Liver (tissue), 9 donors: Measurements from ENCODE around the gene TTC33. TPM values are rescaled to one million over a fixed set of nuclear protein-coding genes. Genes with fewer than 3 reads are reported as not detected.

Experiments used
- DNase-seq: peaks from one replicate; pipeline ENCODE4 v3.0.0-alpha.2; 2017; ENCODE audit warnings: low spot score
- H3K27ac ChIP-seq, 2 donors: one replicate each; pipeline ENCODE4 v1.7.0; 2013; ENCODE audit warnings: inconsistent platforms in 2 of 2, low read length in 2 of 2, control low read depth in 1 of 2, low read depth in 1 of 2, mild to moderate bottlenecking in 1 of 2
- H3K27me3 ChIP-seq, 4 donors: one replicate each; pipeline versions ENCODE4 v1.6.1 to v1.7.0; 2013; ENCODE audit warnings: low read length in 3 of 4, inconsistent platforms in 1 of 4, mild to moderate bottlenecking in 1 of 4, moderate library complexity in 1 of 4; ENCODE audit not compliant: control insufficient read depth in 4 of 4, insufficient read depth in 4 of 4
- H3K36me3 ChIP-seq, 4 donors: one replicate each; pipeline versions ENCODE4 v1.6.1 to v1.7.0; 2013; ENCODE audit warnings: low read length in 3 of 4, mild to moderate bottlenecking in 3 of 4, low read depth in 1 of 4, moderate library complexity in 1 of 4; ENCODE audit not compliant: control insufficient read depth in 4 of 4, insufficient read depth in 3 of 4
- H3K4me1 ChIP-seq, 4 donors: one replicate each; pipeline versions ENCODE4 v1.6.1 to v1.7.0; 2013; ENCODE audit warnings: low read length in 3 of 4, mild to moderate bottlenecking in 3 of 4, moderate library complexity in 1 of 4; ENCODE audit not compliant: control insufficient read depth in 4 of 4, insufficient read depth in 4 of 4
- H3K4me3 ChIP-seq, 3 donors: one replicate each; pipeline versions ENCODE4 v1.6.1 to v1.7.0; 2013; ENCODE audit warnings: low read length in 3 of 3, control low read depth in 1 of 3, low read depth in 1 of 3, mild to moderate bottlenecking in 1 of 3
- H3K9ac ChIP-seq, 2 donors: one replicate each; pipeline ENCODE4 v1.7.0; 2013; ENCODE audit warnings: low read length in 2 of 2, mild to moderate bottlenecking in 2 of 2, moderate library complexity in 2 of 2, control low read depth in 1 of 2, low read depth in 1 of 2
- H3K9me3 ChIP-seq, 4 donors: one replicate each; pipeline versions ENCODE4 v1.6.1 to v1.7.0; 2013; ENCODE audit warnings: low read length in 3 of 4; ENCODE audit not compliant: control insufficient read depth in 4 of 4
- ATF3 ChIP-seq: IDR thresholded peaks from 2 replicates; pipeline ENCODE4 v1.6.1; 2016; ENCODE audit warnings: antibody characterized with exemption
- CTCF ChIP-seq: fragments of 150-350 bp; IDR thresholded peaks from 2 replicates; pipeline ENCODE4 v1.5.1; 2017; ENCODE audit warnings: improper control_type of control experiment, low read depth, low read length; ENCODE audit not compliant: missing input control
- EGR1 ChIP-seq, 2 donors: IDR thresholded peaks; 2 replicates each; pipeline ENCODE4 v1.6.1; 2016 to 2018; ENCODE audit warnings: antibody characterized with exemption in 2 of 2, low read depth in 2 of 2
- JUND ChIP-seq, 2 donors: IDR thresholded peaks; 2 replicates each; pipeline ENCODE4 v1.6.1; 2016; ENCODE audit warnings: antibody characterized with exemption in 2 of 2
- MAX ChIP-seq: IDR thresholded peaks from 2 replicates; pipeline ENCODE4 v1.6.1; 2016; ENCODE audit warnings: antibody characterized with exemption
- NR2F2 ChIP-seq: IDR thresholded peaks from 2 replicates; pipeline ENCODE4 v1.6.1; 2016; ENCODE audit warnings: antibody characterized with exemption
- RAD21 ChIP-seq, 2 donors: IDR thresholded peaks; 2 replicates each; pipeline ENCODE4 v1.6.1; 2016; ENCODE audit warnings: antibody characterized with exemption in 2 of 2, mild to moderate bottlenecking in 2 of 2
- REST ChIP-seq: IDR thresholded peaks from 2 replicates; pipeline ENCODE4 v1.6.1; 2016; ENCODE audit warnings: antibody characterized with exemption, mild to moderate bottlenecking
- RXRA ChIP-seq, 2 donors: IDR thresholded peaks; 2 replicates each; pipeline ENCODE4 v1.6.1; 2017 to 2018; ENCODE audit warnings: antibody characterized with exemption in 2 of 2, mild to moderate bottlenecking in 1 of 2
- TAF1 ChIP-seq: conservative IDR thresholded peaks from 2 replicates; pipeline ENCODE4 v1.6.1; 2016; ENCODE audit warnings: antibody characterized with exemption, mild to moderate bottlenecking
- YY1 ChIP-seq: IDR thresholded peaks from 2 replicates; pipeline ENCODE4 v1.6.1; 2016; ENCODE audit warnings: antibody characterized with exemption, mild to moderate bottlenecking
- WGBS: extraction: QIAGEN DNeasy Blood & Tissue Kit; methylation state at CpG from one replicate; pipeline ENCODE4 v1.1.7; 2013; 5-methylcytosine and 5-hydroxymethylcytosine counted together
- polyA plus RNA-seq, 2 donors: library from polyadenylated mRNA; stranded (reverse) in 1 of 2; unstranded in 1 of 2; fragments of 200-250 nt in 1 of 2; fragments of >200 nt in 1 of 2; fragmentation: Nextera tagmentation in 1 of 2; extraction: Ambion mirVana in 1 of 2; gene quantifications; one replicate each; pipeline versions ENCODE4 v1.2.1 to v1.2.3, GENCODE V29; 2013 to 2015
- total RNA-seq, 2 donors: library from RNA; depleted of rRNA; stranded (reverse); fragments of >200 nt; gene quantifications; one replicate each; pipeline ENCODE4 v1.2.3, GENCODE V29; 2014
- donor health status: healthy.
- donor health status: healthy.
- donor health status: healthy.
- donor health status: healthy.
- donor health status: healthy.

TTC33 gene
- total and polyA plus RNA-seq, 4 donors: 4.3 to 12.0 (median 7.6) TPM

- H3K9ac ChIP-seq: no peak overlapping the region
- H3K36me3 ChIP-seq: no peaks in the 10 kb centered on the region
- H3K9me3 ChIP-seq: no peaks in the 10 kb centered on the region
- no peak overlapping the region for H3K4me3 ChIP-seq
- H3K4me1 ChIP-seq: peaks cover 0 to 2% (median 0%) of the 10 kb centered on the region in 4 donors
- no peak overlapping the region for H3K27ac ChIP-seq
- no peaks in the 10 kb centered on the region for H3K27me3 ChIP-seq
- WGBS: 53% methylated on average over 4 of the region's 4 CpGs
- DNase-seq: no peak
- TF ChIP-seq RAD21 (IDR thresholded peaks at IDR 0.05) (no peak), CTCF (no peak), JUND (IDR thresholded peaks at IDR 0.05) (no peak), NR2F2 (no peak), MAX (no peak), ATF3 (no peak), RXRA (IDR thresholded peaks at IDR 0.05) (no peak)
These were observed 265.2 kb downstream of the TTC33 start for GRCh38 chr5:40490464-40491111.

GRCh38 chr5:40489421-40489820 lies 266.3 kb downstream of the TTC33 start:
- H3K36me3 ChIP-seq: no peaks in the 10 kb centered on the region
- TF ChIP-seq RXRA (IDR thresholded peaks at IDR 0.05) (no peak), CTCF (no peak), NR2F2 (no peak), REST (no peak), EGR1 (IDR thresholded peaks at IDR 0.05; ENCODE audit: low read depth in 2 of 2) (no peak), MAX (no peak), TAF1 (no peak), YY1 (no peak)
- H3K9me3 ChIP-seq: no peaks in the 10 kb centered on the region
- no peak overlapping the region for H3K9ac ChIP-seq
- peaks cover 0 to 2% (median 0%) of the 10 kb centered on the region in 4 donors for H3K4me1 ChIP-seq
- WGBS: 85% methylated on average over 3 of the region's 3 CpGs
- H3K27ac ChIP-seq: no peak overlapping the region
- no peaks in the 10 kb centered on the region for H3K27me3 ChIP-seq
- no peak overlapping the region for H3K4me3 ChIP-seq
- DNase-seq: no peak
